HCT116 (cell line): ENCODE data around the gene ZNF652. TPM values are rescaled to one million over a fixed set of nuclear protein-coding genes. Genes with fewer than 3 reads are reported as not detected.

Experiments
- ATAC-seq: fragments of 200-7000 bp; cut with Tn5 transposase; 2 replicates; pipeline ENCODE4 v1.9.1; 2020; ENCODE audit warnings: mild to moderate bottlenecking, moderate library complexity
- BruUV-seq: library from RNA; stranded (reverse); fragments of 400-500 nt; replicated peaks from 2 replicates; lab custom pipeline; 2021; lab: Mats Ljungman, UMichigan
- CTCF ChIA-PET: fragments of 300-600 bp; sonication (Branson Sonifier 250); formaldehyde crosslinking; loops from one replicate; lab custom pipeline; 2021; ENCODE audit warnings: antibody characterized with exemption; lab: Charles Lee
- POLR2A ChIA-PET: fragments of 300-600, 350-600 bp; sonication (Branson Sonifier 250); formaldehyde crosslinking; loops from one replicate; lab custom pipeline; 2021; ENCODE audit warnings: antibody characterized with exemption; lab: Charles Lee
- RAD21 ChIA-PET, 2 experiments: fragments of 300-600 bp; sonication (Branson Sonifier 250); formaldehyde crosslinking; loops; one replicate each; lab custom pipeline; 2023; ENCODE audit warnings: low total read pairs in 2 of 2; ENCODE audit not compliant: uncharacterized antibody in 2 of 2, unreplicated experiment in 2 of 2, low non-redundant PET in 1 of 2; lab: Charles Lee
- DNase-seq: peaks from one replicate; pipeline ENCODE4 v3.0.0-alpha.2; 2010; ENCODE audit warnings: low read depth, low spot score
- H2AFZ ChIP-seq: fragments of 200-600 bp; shearing (Covaris generic), sonication (generic); 2 replicates; pipeline ENCODE4 v1.6.1; 2017; ENCODE audit warnings: low read depth, mixed run types, mixed read lengths, antibody characterized with exemption, low read length; ENCODE audit not compliant: poor library complexity, severe bottlenecking
- H3K27ac ChIP-seq: 2 replicates; pipeline ENCODE4 v1.5.1; 2012; ENCODE audit warnings: low read depth, low read length
- H3K27me3 ChIP-seq: fragments of 200-600 bp; sonication (generic); 2 replicates; pipeline ENCODE4 v1.6.1; 2016; ENCODE audit warnings: mixed run types, low read length, mixed read lengths; ENCODE audit not compliant: insufficient read depth
- H3K36me3 ChIP-seq, 2 experiments: fragments of 200-500 bp in 1 of 2; fragments of 200-600 bp in 1 of 2; sonication (Bioruptor generic) in 1 of 2; sonication (generic) in 1 of 2; 2 replicates each; pipeline versions ENCODE4 v1.5.1 to v1.6.1; 2014 to 2016; ENCODE audit warnings: low read length in 2 of 2, inconsistent platforms in 1 of 2, mixed read lengths in 1 of 2, mixed run types in 1 of 2; ENCODE audit not compliant: insufficient read depth in 2 of 2, control insufficient read depth in 1 of 2
- H3K4me1 ChIP-seq, 2 experiments: fragments of 200-600 bp in 1 of 2; sonication (generic) in 1 of 2; 2 replicates each; pipeline versions ENCODE4 v1.5.1 to v1.6.1; 2012 to 2017; ENCODE audit warnings: low read length in 2 of 2, inconsistent platforms in 1 of 2, mild to moderate bottlenecking in 1 of 2, mixed read lengths in 1 of 2, mixed run types in 1 of 2, moderate library complexity in 1 of 2; ENCODE audit not compliant: insufficient read depth in 2 of 2, control insufficient read depth in 1 of 2
- H3K4me2 ChIP-seq: fragments of 200-600 bp; sonication (generic); 2 replicates; pipeline ENCODE4 v1.6.1; 2017; ENCODE audit warnings: mixed run types, low read length, mixed read lengths
- H3K4me3 ChIP-seq, 2 experiments: fragments of 200-600 bp in 1 of 2; sonication (generic) in 1 of 2; replicated peaks in 1 of 2; 2 replicates each; pipeline ENCODE4 v1.5.1; 2011 to 2016; ENCODE audit warnings: low read length in 2 of 2, control low read depth in 1 of 2, low read depth in 1 of 2, mild to moderate bottlenecking in 1 of 2, mixed read lengths in 1 of 2, mixed run types in 1 of 2
- H3K79me2 ChIP-seq: fragments of 200-600 bp; sonication (generic); 2 replicates; pipeline ENCODE4 v1.6.1; 2017; ENCODE audit warnings: mild to moderate bottlenecking, mixed run types, low read length, moderate library complexity, mixed read lengths; ENCODE audit not compliant: insufficient read depth
- H3K9ac ChIP-seq: fragments of 200-600 bp; sonication (generic); 2 replicates; pipeline ENCODE4 v1.6.1; 2016; ENCODE audit warnings: low read length, mixed read lengths
- H3K9me2 ChIP-seq: fragments of 200-600 bp; sonication (generic), shearing (Covaris generic); 2 replicates; pipeline ENCODE4 v1.6.1; 2017; ENCODE audit warnings: mixed run types, mild to moderate bottlenecking, moderate library complexity; ENCODE audit not compliant: insufficient read depth
- H3K9me3 ChIP-seq, 2 experiments: fragments of 200-500 bp in 1 of 2; fragments of 200-600 bp in 1 of 2; sonication (Bioruptor generic) in 1 of 2; sonication (generic) in 1 of 2; 2 replicates each; pipeline ENCODE4 v1.6.1; 2014 to 2017; ENCODE audit warnings: low read length in 2 of 2, mixed read lengths in 2 of 2, inconsistent platforms in 1 of 2, low read depth in 1 of 2, mild to moderate bottlenecking in 1 of 2, mixed run types in 1 of 2, moderate library complexity in 1 of 2; ENCODE audit not compliant: control insufficient read depth in 1 of 2, insufficient read depth in 1 of 2
- H4K20me1 ChIP-seq: fragments of 200-600 bp; sonication (generic), shearing (Covaris generic); 2 replicates; pipeline ENCODE4 v1.6.1; 2017; ENCODE audit warnings: mixed run types, mild to moderate bottlenecking, moderate library complexity; ENCODE audit not compliant: insufficient read depth
- CEBPB ChIP-seq: IDR thresholded peaks from 2 replicates; pipeline ENCODE4 v1.6.1; 2012; ENCODE audit warnings: low read depth
- CTCF ChIP-seq, 3 experiments: fragments of 200-600 bp in 1 of 3; sonication (generic) in 1 of 3; IDR thresholded peaks in 2 of 3; conservative IDR thresholded peaks in 1 of 3; 2 replicates each; pipeline ENCODE4 v1.5.1; 2012 to 2017; ENCODE audit warnings: low read depth in 2 of 3, low read length in 2 of 3, antibody characterized with exemption in 1 of 3, borderline replicate concordance in 1 of 3, control low read depth in 1 of 3, mild to moderate bottlenecking in 1 of 3, mixed read lengths in 1 of 3, mixed run types in 1 of 3, moderate library complexity in 1 of 3; ENCODE audit not compliant: insufficient read depth in 1 of 3
- EGR1 ChIP-seq: IDR thresholded peaks from 2 replicates; pipeline ENCODE4 v1.6.1; 2012; ENCODE audit warnings: low read depth
- JUND ChIP-seq: IDR thresholded peaks from 2 replicates; pipeline ENCODE4 v1.6.1; 2012
- MAX ChIP-seq: IDR thresholded peaks from 2 replicates; pipeline ENCODE4 v1.6.1; 2012
- POLR2A ChIP-seq: IDR thresholded peaks from 2 replicates; pipeline ENCODE4 v1.7.0; 2011; ENCODE audit warnings: borderline replicate concordance; ENCODE audit not compliant: insufficient read depth, insufficient read length; ENCODE audit errors: extremely low read depth
- POLR2AphosphoS5 ChIP-seq: IDR thresholded peaks from 2 replicates; pipeline ENCODE4 v1.6.1; 2011; ENCODE audit warnings: mild to moderate bottlenecking, low read depth, low read length, moderate library complexity
- TCF7L2 ChIP-seq: IDR thresholded peaks from 2 replicates; pipeline ENCODE4 v1.7.0; 2011; ENCODE audit warnings: borderline replicate concordance, inconsistent platforms; ENCODE audit not compliant: insufficient read depth, insufficient read length; ENCODE audit errors: extremely low read depth
- ZBTB33 ChIP-seq: IDR thresholded peaks from 2 replicates; pipeline ENCODE4 v1.6.1; 2011; ENCODE audit warnings: mild to moderate bottlenecking, low read length, moderate library complexity; ENCODE audit not compliant: insufficient replicate concordance; ENCODE audit errors: extremely low read depth
- intact Hi-C: fragments of 100-400 bp; cut with micrococcal nuclease; formaldehyde crosslinking; loops from 2 replicates; pipeline ENCODE4 v1.10.0; 2022
- total RNA-seq: library from RNA; stranded (reverse); gene quantifications from one replicate; pipeline ENCODE4 v1.2.1, GENCODE V29; 2021; ENCODE audit not compliant: unreplicated experiment

ZNF652 gene
- total RNA-seq, 1 experiment from 2014 or later = 27.8 TPM

- Histone ChIP-seq H3K79me2 (no peaks in the 10 kb centered on the region), H3K9me2 (no peaks in the 10 kb centered on the region), H4K20me1 (no peaks in the 10 kb centered on the region; the same call in 1 of the 2 replicates), H3K9ac (no peak overlapping the region), H3K4me3 (no peak overlapping the region), H3K36me3 (peaks cover 10 to 12% of the 10 kb centered on the region in 2 experiments; a peak in 3 of 4 replicates), H3K27me3 (no peaks in the 10 kb centered on the region), H3K4me2 (no peak overlapping the region), H2AFZ (no peak overlapping the region), H3K9me3 (no peaks in the 10 kb centered on the region), H3K4me1 (no peaks in the 10 kb centered on the region), H3K27ac (no peak overlapping the region)
- intact Hi-C loops = loop anchor here (5.0 kb wide), 1 partner anchor 67 kb away; no protein-coding TSS in a partner anchor
- ChIA-PET RAD21 (no interaction called here), CTCF (interaction anchor here (0.7 kb wide), 1 partner anchor 1073 kb away, joined by 5 read pairs; no protein-coding TSS in a partner anchor), POLR2A (no interaction called here)
- no peak for ATAC-seq
- BruUV-seq = no TSS peak
- DNase-seq = no peak
- TF ChIP-seq TCF7L2 (no peak), CTCF (IDR thresholded peaks at IDR 0.05 in 2 of 3, conservative IDR thresholded peaks at IDR 0.05 in 1 of 3; ENCODE audit: borderline replicate concordance in 1 of 3, insufficient read depth in 1 of 3, low read depth in 2 of 3, low read length in 2 of 3) (no peak), POLR2AphosphoS5 (no peak), MAX (no peak), EGR1 (no peak), POLR2A (no peak), CEBPB (no peak), JUND (no peak), ZBTB33 (no peak)
These were observed 67.9 kb downstream of the ZNF652 start for GRCh38 chr17:49294122-49294521.
